OCI-LY3 (cell line): Measurements from ENCODE around the gene ZYG11B.

ENCODE experiments used
- H2AFZ ChIP-seq: fragments of 200-600, 300-600 bp; shearing (Covaris generic); 2 replicates; pipeline ENCODE4 v1.6.0; 2014; ENCODE audit warnings: antibody characterized with exemption, low read depth, low read length
- H3K27ac ChIP-seq: fragments of 200-600, 300-600 bp; sonication (generic); 2 replicates; pipeline ENCODE4 v1.5.1; 2014; ENCODE audit warnings: mild to moderate bottlenecking, low read length, moderate library complexity, mixed read lengths
- H3K27me3 ChIP-seq: fragments of 200-600, 300-600 bp; sonication (generic); 2 replicates; pipeline ENCODE4 v1.6.1; 2014; ENCODE audit warnings: low read depth, low read length, mixed read lengths
- H3K36me3 ChIP-seq: fragments of 200-600, 300-600 bp; sonication (generic); replicated peaks from 2 replicates; pipeline ENCODE3; 2014; ENCODE audit warnings: low read depth, low read length, mixed read lengths
- H3K4me1 ChIP-seq: fragments of 300-600, 200-600 bp; sonication (generic); 2 replicates; pipeline ENCODE4 v1.6.1; 2014; ENCODE audit warnings: low read length, mixed read lengths
- H3K4me2 ChIP-seq: fragments of 200-600, 300-600 bp; sonication (generic); 2 replicates; pipeline ENCODE4 v1.6.1; 2014; ENCODE audit warnings: low read length, mixed read lengths
- H3K4me3 ChIP-seq: fragments of 300-600, 200-600 bp; sonication (generic); 2 replicates; pipeline ENCODE4 v1.5.1; 2014; ENCODE audit warnings: antibody characterized with exemption, mild to moderate bottlenecking, low read length, moderate library complexity
- H3K79me2 ChIP-seq: fragments of 300-600, 200-600 bp; shearing (Covaris generic); 2 replicates; pipeline ENCODE4 v1.6.1; 2014; ENCODE audit warnings: mild to moderate bottlenecking, low read length, mixed read lengths
- H3K9ac ChIP-seq: fragments of 300-600, 200-600 bp; shearing (Covaris generic); 2 replicates; pipeline ENCODE4 v1.6.0; 2014; ENCODE audit warnings: mild to moderate bottlenecking, low read length, moderate library complexity
- H3K9me3 ChIP-seq: fragments of 200-600, 300-600 bp; shearing (Covaris generic); 2 replicates; pipeline ENCODE4 v1.6.1; 2014; ENCODE audit warnings: low read length, mixed read lengths; ENCODE audit not compliant: insufficient read depth
- H4K20me1 ChIP-seq: fragments of 200-600, 300-600 bp; sonication (generic); 2 replicates; pipeline ENCODE4 v1.6.1; 2016; ENCODE audit warnings: low read length, mixed read lengths; ENCODE audit not compliant: insufficient read depth
- EZH2phosphoT487 ChIP-seq: fragments of 200-600 bp; shearing (Covaris generic); IDR thresholded peaks from 2 replicates; pipeline ENCODE4 v1.6.1; 2018; ENCODE audit warnings: antibody characterized with exemption, mixed run types, low read depth
- TF ChIP-seq, protein P1 (sequence below): fragments of 200-600, 300-600 bp; sonication (generic); IDR thresholded peaks from 2 replicates; pipeline ENCODE4 v1.5.1; 2014; ENCODE audit warnings: antibody characterized with exemption, low read length, low read depth

The ZYG11B gene

DNA sequence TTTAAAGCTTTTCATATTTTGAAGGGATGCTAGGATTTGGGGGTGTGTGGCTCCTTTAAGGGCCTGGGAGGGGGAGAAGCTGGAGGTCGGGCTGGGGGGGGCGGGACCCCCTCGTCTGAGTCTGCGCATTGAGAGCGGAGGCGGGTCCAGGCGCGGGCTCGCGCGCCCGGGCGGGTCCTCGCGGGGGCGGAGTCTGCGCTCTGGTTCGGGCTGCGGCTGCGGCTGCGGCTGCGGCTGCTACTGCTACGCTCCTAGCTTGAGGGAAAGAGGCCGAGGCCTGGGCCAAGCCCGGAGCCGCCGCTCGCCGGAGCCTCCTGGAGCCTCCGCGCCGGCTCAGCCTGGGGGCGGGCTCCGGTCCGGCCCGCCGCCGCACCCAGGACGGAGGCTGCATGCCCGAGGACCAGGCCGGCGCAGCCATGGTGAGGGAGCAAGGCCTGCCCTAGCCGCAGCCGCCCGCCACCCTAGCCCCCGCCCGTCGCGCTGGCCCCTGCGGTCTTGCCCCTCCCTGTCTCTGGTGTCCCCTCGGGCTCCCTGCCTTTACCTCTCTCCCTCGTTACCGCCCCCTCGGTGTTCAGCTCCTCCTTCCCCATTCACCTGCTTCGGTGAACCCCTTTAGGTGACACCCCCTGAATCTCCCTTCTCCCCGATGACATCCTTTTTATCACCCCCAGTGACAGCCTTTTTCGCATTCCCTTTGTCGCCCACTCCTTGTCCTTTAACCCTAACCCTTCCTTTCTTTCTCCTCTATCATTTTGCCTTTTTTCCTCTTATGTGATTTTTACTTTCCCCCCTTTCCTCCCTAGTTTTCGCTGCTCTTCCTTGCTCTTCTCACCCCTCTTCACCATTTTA is at the start of gene ZYG11B:
ZYG11B (plus strand) TSS at position 189 of the 849 bp plus-strand sequence; CDS start at position 390, 201 bp downstream.
- Histone ChIP-seq H3K36me3 (no peaks in the 10 kb centered on the region), H3K27me3 (no peaks in the 10 kb centered on the region), H3K9ac (peak within 1 kb of the TSS; percentile 80), H3K4me3 (peak within 1 kb of the TSS; percentile 98), H3K4me2 (peak within 1 kb of the TSS; percentile 98), H3K79me2 (peaks cover 20% of the 10 kb centered on the region), H3K4me1 (peaks cover 7% of the 10 kb centered on the region; the same call in 1 of the 2 replicates), H3K9me3 (no peaks in the 10 kb centered on the region), H2AFZ (peak within 1 kb of the TSS; percentile 98), H3K27ac (no peak within 1 kb of the TSS), H4K20me1 (no peaks in the 10 kb centered on the region)
- no peak for TF ChIP-seq EZH2phosphoT487
- TF ChIP-seq, protein P1, sequence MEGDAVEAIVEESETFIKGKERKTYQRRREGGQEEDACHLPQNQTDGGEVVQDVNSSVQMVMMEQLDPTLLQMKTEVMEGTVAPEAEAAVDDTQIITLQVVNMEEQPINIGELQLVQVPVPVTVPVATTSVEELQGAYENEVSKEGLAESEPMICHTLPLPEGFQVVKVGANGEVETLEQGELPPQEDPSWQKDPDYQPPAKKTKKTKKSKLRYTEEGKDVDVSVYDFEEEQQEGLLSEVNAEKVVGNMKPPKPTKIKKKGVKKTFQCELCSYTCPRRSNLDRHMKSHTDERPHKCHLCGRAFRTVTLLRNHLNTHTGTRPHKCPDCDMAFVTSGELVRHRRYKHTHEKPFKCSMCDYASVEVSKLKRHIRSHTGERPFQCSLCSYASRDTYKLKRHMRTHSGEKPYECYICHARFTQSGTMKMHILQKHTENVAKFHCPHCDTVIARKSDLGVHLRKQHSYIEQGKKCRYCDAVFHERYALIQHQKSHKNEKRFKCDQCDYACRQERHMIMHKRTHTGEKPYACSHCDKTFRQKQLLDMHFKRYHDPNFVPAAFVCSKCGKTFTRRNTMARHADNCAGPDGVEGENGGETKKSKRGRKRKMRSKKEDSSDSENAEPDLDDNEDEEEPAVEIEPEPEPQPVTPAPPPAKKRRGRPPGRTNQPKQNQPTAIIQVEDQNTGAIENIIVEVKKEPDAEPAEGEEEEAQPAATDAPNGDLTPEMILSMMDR = no peak

DNA sequence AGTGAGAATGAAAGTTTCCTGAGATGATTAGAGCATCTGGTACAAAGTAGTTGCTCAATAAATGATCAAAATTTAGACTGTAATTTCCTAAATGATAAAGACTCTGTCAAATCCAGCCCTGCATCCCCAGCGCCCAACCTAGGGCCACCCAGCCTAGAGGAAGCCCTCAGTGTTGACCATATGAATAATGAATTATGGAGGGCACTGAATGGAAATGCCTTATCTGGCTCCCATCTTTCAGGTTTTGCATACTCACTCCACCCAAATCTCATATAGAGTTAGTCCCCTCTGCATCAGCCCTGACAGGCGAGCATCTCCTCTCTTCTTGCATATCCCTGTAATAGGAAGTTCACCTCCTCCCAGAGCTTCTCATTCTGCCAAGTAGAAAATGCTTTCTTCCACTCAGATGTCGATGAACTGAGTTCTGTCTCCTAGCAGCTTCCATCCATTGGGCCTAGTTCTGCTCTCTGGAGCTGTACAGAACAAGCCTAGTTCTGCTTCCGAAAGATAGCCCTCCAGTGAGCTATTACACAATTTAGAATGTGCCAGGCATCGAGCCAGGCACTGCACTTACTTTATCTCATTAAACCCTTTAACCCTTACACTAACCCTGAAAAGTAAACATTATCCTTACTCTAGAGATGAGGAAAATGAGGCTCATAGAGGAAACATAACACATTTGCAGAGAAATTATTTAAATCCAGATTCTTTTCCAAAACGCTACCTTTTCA is 49.0 kb upstream of the ZYG11B start:
- no peak overlapping the region for H3K9ac ChIP-seq
- H3K27ac ChIP-seq = no peak overlapping the region
- no peaks in the 10 kb centered on the region for H3K9me3 ChIP-seq
- H3K4me1 ChIP-seq = peaks cover 61% of the 10 kb centered on the region
- TF ChIP-seq, protein P1 = no peak
- no peaks in the 10 kb centered on the region for H3K27me3 ChIP-seq
- H2AFZ ChIP-seq = no peak overlapping the region
- H3K4me2 ChIP-seq = no peak overlapping the region
- no peaks in the 10 kb centered on the region for H3K36me3 ChIP-seq
- H3K79me2 ChIP-seq = no peaks in the 10 kb centered on the region
- no peaks in the 10 kb centered on the region for H4K20me1 ChIP-seq
- H3K4me3 ChIP-seq = no peak overlapping the region

DNA sequence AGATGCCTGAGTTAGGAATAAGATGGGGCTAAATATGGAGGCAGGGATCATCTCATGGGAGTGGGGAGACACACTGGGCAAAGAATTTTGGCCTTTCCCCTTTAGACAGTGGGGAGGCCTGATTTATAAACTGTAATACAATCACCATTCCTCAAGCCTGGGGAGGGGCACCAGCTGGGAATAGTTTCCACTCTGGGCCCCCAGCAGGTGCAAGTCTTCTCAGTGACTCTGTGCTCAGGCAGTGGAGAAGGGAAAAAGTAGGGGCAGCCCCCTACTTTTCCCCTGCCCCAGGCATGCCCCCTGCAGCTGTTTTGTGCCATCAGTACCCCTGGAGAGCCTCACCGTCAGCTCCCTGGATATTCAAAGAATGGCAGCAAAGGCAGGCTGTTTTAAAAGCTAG is 47.2 kb upstream of the ZYG11B start:
- H3K4me2 ChIP-seq = peak overlapping the region; percentile 92
- no peaks in the 10 kb centered on the region for H4K20me1 ChIP-seq
- H2AFZ ChIP-seq = no peak overlapping the region
- peak overlapping the region; percentile 68 for H3K4me3 ChIP-seq
- H3K9me3 ChIP-seq = no peaks in the 10 kb centered on the region
- peaks cover 61% of the 10 kb centered on the region for H3K4me1 ChIP-seq
- peak overlapping the region; percentile 100 for H3K27ac ChIP-seq
- H3K9ac ChIP-seq = peak overlapping the region; percentile 79; the same call in 1 of the 2 replicates
- TF ChIP-seq EZH2phosphoT487 = no peak
- TF ChIP-seq, protein P1 = no peak
- no peaks in the 10 kb centered on the region for H3K79me2 ChIP-seq
- H3K36me3 ChIP-seq = peaks cover 3% of the 10 kb centered on the region
- H3K27me3 ChIP-seq = no peaks in the 10 kb centered on the region

DNA sequence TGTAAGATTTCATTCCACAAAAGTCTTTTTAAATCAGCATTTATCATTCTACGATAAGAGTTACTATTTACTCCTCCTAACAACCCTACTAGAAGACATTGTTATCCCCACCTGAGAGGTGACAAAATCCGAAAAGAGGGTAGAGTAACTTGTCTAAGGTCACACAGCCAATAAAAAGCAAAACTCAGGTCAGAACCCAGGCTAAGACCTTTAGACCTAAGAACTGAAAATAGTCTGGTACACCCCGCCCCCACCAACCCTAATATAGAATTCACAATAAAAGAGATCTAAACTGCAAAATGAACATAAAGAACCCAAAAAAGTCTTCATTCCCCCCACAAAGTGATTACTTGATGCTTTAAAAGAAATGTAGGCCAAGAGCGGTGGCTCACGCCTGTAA is 46.8 kb upstream of the ZYG11B start:
- Histone ChIP-seq H2AFZ (peak overlapping the region; percentile 9; the same call in 1 of the 2 replicates), H3K9ac (peak overlapping the region; percentile 79), H3K4me2 (peak overlapping the region; percentile 92), H3K4me3 (peak overlapping the region; percentile 68), H3K4me1 (peaks cover 59% of the 10 kb centered on the region), H3K9me3 (no peaks in the 10 kb centered on the region), H3K27ac (peak overlapping the region; percentile 100), H3K36me3 (peaks cover 7% of the 10 kb centered on the region), H3K79me2 (no peaks in the 10 kb centered on the region), H3K27me3 (no peaks in the 10 kb centered on the region), H4K20me1 (no peaks in the 10 kb centered on the region)
- TF ChIP-seq EZH2phosphoT487 = no peak
- TF ChIP-seq, protein P1 = no peak
